Posterior cingulate gyrus (tissue), 11 donors: Measurements from ENCODE around the gene VPS13D.
"Not testable (repeated sequence)": the region's sequence is repeated elsewhere in the genome, so short reads cannot be mapped to it uniquely, and the experiment has no call there.

Experiments
- DNase-seq, 10 donors: peaks; one replicate each; pipeline versions ENCODE4 v3.0.0 to v3.0.0-alpha.2; 2020 to 2021; ENCODE audit warnings: mixed read lengths in 3 of 10
- intact Hi-C: fragments of 100-400 bp; cut with DNase I; formaldehyde crosslinking; loops from one replicate; pipeline ENCODE4 v1.15.1; 2023

The VPS13D gene

GRCh38 chr1:12224092-12224491 is 5.7 kb upstream of the VPS13D start:
- intact Hi-C loops, DNase-seq: not testable (repeated sequence)

DNA sequence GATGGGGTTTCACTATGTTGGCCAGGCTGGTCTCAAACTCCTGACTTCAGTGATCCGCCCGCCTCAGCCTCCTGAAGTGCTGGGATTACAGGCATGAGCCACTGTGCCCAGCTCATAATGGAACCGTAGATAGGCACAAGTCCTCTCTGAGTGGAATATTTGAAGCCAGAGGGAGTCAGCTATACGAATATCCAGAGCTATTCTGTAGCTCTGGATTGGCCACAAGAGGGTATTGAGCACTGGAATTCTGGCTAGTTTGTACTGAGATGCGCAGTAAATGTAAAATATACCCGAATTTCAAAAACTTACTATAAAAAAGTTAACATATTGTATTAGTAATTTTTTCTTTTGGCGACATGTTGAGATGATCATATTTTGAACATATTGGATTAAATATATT is 851 bp upstream of the VPS13D start:
- intact Hi-C loops: loop anchor here (1.0 kb wide), 1 partner anchor 391 kb away; no protein-coding TSS in a partner anchor
- DNase-seq: no peak

DNA sequence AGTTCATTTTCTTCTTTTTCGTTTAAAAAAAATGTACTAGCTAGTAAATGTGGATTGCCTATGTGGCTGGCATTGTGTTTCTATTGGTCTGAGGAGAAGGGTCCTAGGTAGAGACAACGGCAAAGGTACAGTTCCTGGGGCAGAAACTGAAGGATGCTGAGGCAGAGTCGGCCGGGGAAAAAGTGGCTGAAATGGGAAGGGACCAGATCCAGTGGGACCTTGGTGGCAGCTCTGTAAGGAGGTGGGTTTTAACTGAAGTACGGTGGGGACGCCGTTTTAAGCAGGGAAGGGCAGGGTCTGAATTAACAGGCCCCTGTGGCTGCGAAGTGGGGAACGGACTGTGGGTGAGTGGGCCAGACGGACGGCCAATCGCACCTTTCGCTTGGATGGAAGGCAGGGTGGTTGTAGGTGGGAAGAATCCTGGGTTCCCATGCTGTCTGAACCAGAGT is 420 bp upstream of the VPS13D start:
- DNase-seq: no peak
- intact Hi-C loops: loop anchor here (1.0 kb wide), 1 partner anchor 391 kb away; no protein-coding TSS in a partner anchor

DNA sequence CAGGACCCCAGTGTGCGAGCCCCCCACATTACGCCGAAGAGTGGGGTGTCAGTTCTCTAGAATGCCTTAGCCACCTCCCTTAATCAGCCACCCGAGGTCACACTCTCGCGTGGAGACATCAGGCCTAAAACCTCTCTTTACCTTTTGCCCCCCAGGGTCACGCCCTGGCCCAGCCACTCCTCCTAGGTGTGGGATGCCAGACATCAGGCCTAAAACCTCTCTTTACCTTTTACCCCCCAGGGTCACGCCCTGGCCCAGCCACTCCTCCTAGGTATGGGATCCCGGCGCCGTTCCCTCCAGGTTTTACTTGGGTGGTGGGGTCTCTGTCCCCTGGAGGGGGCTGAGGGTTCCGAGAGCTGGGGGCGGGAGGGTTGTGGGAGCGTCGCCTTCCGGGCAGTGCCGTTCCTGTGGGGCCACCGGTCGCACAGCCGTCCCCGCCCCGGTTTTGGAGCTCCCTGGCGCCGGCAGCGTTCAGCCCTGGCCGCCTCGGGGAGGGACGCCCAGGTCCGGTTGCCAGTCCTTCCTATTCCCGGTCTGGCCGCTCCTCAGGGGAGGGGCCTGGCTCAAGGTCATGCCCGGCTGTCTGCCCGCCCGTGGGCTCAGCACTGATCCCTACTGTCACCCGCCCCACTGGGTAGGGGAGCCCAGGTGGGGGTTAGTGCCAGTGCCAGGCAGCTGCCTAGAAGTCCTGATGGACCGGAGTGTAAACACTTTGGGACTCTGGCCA is 882 bp downstream of the VPS13D start:
- intact Hi-C loops: no loop called here
- peak in 6 of 10 donors; percentile 17 to 87 (median 32) for DNase-seq

DNA sequence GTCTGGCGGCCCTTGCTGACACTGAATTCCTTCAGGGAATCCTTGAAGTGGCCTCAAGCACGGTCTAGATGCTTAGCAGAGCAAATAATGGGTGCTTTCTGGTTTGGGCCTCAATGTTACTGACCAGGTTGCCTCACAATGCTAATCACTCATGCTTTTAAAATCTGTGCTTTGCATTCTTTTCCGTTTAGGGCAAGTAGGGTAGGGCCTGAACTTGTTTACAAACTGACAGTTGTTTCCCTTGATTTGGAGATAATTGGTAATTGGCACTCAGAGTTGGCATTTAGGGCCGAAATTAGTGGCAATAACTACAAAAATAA is 1.4 kb downstream of the VPS13D start:
- no peak for DNase-seq
- intact Hi-C loops: no loop called here

DNA sequence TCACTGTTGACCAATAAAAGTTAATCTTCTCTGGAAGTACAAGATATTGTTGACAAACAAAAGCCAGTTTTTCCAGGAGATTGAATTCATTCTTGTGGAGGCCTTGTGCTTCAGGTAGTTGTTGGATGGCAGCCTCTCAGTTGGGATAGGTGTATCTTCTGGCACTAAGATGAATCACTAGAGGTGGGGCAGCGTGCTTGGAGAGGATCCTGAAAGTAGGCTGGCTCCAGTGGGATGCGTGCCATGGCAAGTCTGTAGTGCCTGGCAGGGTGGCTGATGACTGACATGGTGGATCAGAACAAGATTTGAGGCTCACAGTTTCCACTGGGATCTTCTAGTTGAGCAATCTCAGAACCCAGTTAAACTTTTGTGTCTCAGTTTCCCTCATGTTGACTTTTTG is 2.4 kb downstream of the VPS13D start:
- intact Hi-C loops: no loop called here
- DNase-seq: no peak

DNA sequence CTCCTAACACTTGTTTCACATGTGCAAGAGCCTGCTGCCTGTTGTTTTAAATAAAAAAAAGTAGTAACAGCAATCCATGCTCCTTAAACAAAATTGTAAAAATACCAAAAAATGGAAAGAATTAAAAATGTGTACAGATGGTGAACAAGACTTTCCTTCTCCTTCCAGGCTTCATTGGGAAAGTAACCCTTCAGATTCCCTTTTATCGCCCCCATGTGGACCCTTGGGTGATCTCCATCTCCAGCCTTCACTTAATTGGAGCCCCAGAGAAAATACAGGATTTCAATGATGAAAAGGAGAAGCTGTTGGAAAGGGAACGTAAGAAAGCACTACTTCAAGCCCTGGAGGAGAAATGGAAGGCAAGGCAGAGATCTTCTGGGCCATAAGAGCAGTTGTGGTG is 14.2 kb downstream of the VPS13D start:
- DNase-seq: no peak
- intact Hi-C loops: no loop called here

GRCh38 chr1:12244585-12244984 is 14.8 kb downstream of the VPS13D start:
- intact Hi-C loops: no loop called here
- no peak for DNase-seq

- intact Hi-C loops: no loop called here
- no peak for DNase-seq
These were observed 15.3 kb downstream of the VPS13D start for GRCh38 chr1:12245116-12245515.

GRCh38 chr1:12245733-12246132 is 15.9 kb downstream of the VPS13D start:
- no peak for DNase-seq
- intact Hi-C loops: no loop called here

DNA sequence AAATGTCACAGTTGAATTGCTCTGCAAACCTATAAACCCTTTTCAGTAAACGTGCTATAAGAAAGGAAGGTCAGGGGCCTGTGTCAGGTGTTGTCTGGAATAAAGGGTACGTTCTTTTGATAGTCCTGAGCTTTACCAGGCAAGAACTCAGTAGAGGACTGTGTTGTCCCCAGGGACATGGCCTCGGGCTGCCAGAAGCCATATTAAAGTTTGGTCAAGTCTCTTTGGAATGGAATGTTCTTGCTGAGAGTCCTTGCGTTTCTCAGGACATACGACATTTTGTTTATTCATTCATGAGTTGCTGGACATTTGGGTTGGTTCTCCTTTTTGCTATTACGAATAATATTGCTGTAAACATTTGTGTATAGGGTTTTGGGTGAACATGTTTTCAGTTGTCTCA is 16.8 kb downstream of the VPS13D start:
- no peak for DNase-seq
- intact Hi-C loops: no loop called here

- intact Hi-C loops: no loop called here
- no peak for DNase-seq
These were observed 19.4 kb downstream of the VPS13D start for GRCh38 chr1:12249181-12249580.

DNA sequence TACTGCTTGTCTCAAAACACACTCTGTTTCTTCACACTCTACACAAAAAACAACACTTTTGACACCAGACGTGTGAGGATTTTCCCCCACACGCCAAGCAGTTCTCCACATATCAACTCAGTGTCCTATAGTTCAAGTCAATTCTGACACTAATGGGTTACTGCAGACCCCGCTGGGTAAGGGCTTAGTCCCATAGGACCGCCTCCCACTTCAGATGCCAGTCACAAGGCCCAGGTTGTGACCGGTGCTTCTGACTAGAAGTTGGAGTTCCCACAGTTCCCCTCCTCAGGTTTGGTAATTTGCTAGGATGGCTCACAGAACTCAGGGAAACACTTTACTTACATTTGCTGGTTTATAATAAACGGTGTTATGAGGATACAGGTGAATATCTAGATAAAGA is 19.9 kb downstream of the VPS13D start:
- no peak for DNase-seq
- intact Hi-C loops: no loop called here

GRCh38 chr1:12251442-12251841 is 21.6 kb downstream of the VPS13D start:
- intact Hi-C loops: no loop called here
- DNase-seq: no peak

DNA sequence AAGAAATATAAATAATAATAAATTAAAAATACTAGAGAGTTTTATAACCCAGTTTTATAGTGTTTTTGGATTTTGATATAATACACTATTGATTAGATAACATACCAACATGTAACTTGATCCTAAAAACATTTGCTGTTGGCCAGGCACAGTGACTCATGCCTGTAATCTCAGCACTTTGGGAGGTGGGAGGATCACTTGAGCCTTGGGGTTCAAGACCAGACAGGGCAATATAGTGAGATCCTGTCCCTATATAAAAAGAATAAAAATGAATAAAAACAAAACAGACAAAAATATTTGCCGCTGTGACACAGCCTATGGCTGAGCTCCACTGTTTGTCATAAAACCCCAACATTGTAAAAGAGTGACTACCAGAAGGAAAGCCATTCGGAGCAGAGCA is 26.1 kb downstream of the VPS13D start:
- intact Hi-C loops: no loop called here
- no peak for DNase-seq

GRCh38 chr1:12258272-12258671 is 28.4 kb downstream of the VPS13D start:
- intact Hi-C loops: no loop called here
- DNase-seq: no peak

GRCh38 chr1:12269351-12269750 is 39.5 kb downstream of the VPS13D start:
- no peak for DNase-seq
- intact Hi-C loops: no loop called here

DNA sequence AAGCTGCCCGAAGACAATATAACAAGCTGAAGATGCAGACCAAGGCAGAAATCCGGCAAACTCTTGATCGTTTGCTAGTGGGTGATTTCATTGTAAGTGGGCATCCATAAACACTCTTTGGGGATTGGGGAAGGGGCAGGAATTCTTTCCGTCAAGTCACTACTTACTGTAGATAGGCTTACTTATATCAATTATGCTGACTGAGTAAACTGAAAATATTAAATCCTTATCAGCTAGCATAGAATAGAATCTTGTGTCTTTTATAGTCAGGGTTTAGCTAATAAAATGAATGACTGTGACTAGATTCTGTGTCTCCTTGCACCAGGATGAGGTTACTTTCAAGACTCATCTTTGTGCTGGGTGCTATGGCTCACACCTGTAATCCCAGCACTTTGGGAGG is 41.2 kb downstream of the VPS13D start:
- no peak for DNase-seq
- intact Hi-C loops: no loop called here

DNA sequence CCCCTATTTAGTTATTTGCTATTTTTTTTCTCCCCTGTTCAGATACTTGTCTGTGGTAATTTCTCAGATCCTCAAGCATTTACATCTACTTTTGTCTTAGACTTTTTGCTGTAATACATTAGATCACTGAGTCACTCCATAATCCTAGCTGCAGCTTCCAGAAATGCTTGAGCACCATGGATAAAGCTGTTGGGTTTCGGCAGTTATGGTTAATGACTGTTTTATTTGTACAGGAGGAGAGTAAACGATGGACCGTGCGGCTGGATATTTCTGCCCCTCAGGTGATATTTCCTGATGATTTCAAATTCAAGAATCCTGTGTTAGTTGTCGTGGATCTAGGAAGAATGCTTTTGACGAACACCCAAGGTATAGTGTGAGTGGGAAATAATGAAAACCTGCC is 42.9 kb downstream of the VPS13D start:
- intact Hi-C loops: no loop called here
- no peak for DNase-seq

DNA sequence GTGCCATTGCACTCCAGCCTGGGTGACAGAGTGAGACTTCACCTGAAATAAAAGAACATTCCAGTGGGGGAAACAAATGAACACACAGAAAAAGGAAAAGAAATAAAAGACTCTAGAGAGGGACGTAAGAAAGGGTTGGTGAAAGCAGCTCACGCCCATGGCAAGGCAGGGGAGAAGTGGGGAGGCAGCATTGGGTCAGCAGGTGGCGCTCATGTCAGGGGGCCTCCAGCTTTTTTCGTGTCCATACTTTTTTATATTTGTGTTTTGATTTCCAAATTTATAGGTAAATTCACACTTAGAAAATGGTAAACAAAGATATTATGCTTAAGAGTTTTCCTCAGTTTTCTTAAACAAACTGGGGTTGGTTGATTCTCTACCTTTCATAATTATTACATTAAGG is 45.5 kb downstream of the VPS13D start:
- DNase-seq: peak in 1 of 10 donors; percentile 19
- intact Hi-C loops: no loop called here

DNA sequence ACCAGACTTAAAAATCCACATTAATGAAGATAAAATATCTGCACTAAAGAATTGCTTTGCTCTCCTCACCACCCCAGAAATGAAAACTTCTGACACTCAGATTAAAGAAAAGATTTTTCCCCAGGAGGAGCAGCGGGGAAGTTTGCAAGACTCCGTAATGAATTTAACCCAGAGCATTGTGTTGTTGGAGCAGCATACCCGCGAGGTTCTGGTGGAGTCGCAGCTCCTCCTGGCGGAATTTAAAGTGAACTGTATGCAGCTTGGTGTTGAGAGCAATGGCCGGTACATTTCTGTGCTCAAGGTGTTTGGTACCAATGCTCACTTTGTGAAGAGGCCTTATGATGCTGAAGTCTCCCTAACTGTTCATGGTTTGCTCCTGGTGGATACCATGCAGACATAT is 46.4 kb downstream of the VPS13D start:
- intact Hi-C loops: no loop called here
- no peak for DNase-seq

DNA sequence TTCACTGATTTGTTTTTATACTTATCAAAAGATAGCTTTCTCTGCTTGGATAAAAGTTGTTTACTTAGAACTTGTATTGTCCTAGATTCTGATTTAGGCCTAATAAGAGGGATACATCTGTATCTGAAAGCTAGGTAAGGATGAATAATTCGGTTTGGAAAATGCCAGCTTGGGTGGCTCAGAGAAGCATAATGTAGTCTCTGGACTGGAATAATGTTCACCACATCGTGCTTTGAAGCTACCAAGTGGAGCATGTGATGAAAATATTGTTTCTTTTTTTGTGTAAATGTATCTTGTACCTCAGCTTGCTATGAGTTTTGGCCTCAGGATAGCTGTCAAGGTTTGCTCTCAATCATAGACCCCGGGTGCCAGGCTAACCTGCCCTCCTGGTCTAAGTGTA is 49.2 kb downstream of the VPS13D start:
- intact Hi-C loops: no loop called here
- no peak for DNase-seq
